ENCODE measurements around the gene TDP2. TPM values are rescaled to one million over a fixed set of nuclear protein-coding genes. Genes with fewer than 3 reads are reported as not detected.
"Not testable (repeated sequence)": the region's sequence is repeated elsewhere in the genome, so short reads cannot be mapped to it uniquely, and the experiment has no call there.

The TDP2 gene
- total RNA-seq (2014; rRNA removed; shearing (Covaris generic)) = 23.4 and 23.6 TPM in 2 replicates

GRCh38 chr6:24666641-24667377 is at the start of gene TDP2, which contains the start of gene ACOT13:
Gene TDP2 (minus strand): TSS chr6:24666899. CDS start chr6:24666862, 37 bp downstream.
Gene ACOT13 (plus strand): TSS chr6:24667077. CDS start chr6:24667264, 187 bp downstream.
- no peaks in the 10 kb centered on the region for H3K27me3 ChIP-seq (replicated peaks)
- peaks cover 32% of the 10 kb centered on the region for H3K36me3 ChIP-seq
- H3K4me1 ChIP-seq (replicated peaks) = peaks cover 13% of the 10 kb centered on the region
- H3K27ac ChIP-seq = peak within 1 kb of the TSS; percentile 60
- DNase-seq (ENCODE audit: low read depth in 1 of 2, low spot score in 2 of 2) = peak; percentile 97
- no peaks in the 10 kb centered on the region for H3K9me3 ChIP-seq (replicated peaks)
- peak within 1 kb of the TSS; percentile 69 for H3K4me3 ChIP-seq

DNA sequence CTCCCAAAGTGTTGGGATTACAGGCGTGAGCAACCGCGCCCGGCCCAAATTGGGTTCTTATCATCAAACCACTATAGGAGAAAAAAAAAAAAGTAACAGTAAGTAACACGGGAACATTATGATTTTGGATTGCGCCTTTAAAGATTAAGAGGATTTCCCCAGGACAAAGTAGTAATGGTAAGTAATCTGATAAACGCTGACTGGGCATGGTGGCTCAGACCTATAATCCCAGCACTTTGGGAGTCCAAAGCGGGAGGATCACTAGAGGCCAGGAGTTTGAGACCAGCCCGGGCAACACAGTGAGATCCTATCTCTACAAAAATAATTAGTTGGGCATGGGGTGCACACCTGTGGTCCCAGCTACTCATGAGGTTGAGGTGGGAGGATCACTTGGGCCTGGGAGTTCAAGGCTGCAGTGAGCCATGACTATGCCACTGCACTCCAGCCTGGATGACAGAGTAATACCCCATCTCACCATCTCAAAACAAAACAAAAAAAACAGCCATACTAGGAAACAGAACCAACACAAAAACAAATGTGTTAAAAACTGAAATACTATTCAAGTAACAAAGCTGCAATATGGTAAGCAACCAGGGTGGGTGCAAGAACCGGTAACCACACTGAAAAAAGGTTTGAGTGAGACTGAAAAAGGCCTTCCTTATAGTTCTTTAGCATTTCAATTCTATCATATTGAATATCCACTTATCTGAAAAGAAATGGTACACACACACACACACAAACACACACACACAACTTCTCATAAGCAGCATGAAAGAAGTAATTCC is 44.0 kb upstream of the TDP2 start:
- DNase-seq (ENCODE audit: low read depth in 1 of 2, low spot score in 2 of 2) = no peak
- no peaks in the 10 kb centered on the region for H3K4me1 ChIP-seq (replicated peaks)
- no peak overlapping the region for H3K4me3 ChIP-seq
- H3K9me3 ChIP-seq (replicated peaks) = no peaks in the 10 kb centered on the region
- peaks cover 100% of the 10 kb centered on the region for H3K36me3 ChIP-seq
- no peak overlapping the region for H3K27ac ChIP-seq
- H3K27me3 ChIP-seq (replicated peaks) = no peaks in the 10 kb centered on the region

DNA sequence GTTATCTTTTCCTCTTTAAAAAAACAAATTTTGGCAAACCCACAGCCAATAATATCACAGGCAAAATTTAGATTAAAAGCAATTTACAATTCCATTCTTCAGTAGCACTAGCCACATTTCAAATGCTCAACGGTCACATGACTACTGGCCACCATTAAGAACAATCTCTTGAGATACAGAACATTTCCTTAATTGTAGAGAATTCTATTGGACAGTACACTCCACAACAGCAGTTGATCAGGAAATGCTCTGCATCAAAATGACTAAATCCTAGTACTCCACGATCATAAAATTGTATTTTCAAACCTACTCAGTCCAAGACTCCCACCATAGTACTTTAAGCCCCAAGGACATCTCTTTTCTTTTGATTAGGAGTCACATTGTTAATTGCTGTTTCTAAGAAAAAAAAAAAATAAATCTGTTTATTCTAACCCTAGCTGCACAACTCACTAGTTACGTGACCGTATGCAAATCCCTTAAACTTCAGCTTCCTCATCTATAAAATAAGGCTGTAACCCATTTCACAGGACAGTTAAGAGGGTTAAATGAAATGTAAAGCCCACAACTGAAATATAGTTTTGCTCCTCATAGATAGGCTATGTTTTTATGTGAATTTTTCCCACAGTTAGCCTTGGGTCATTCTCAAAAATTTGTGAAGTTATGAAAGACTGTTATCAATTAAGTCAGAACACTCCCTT is 42.5 kb upstream of the TDP2 start:
- Histone ChIP-seq H3K4me3 (no peak overlapping the region), H3K27me3 (replicated peaks) (no peaks in the 10 kb centered on the region), H3K27ac (no peak overlapping the region), H3K9me3 (replicated peaks) (no peaks in the 10 kb centered on the region), H3K4me1 (replicated peaks) (no peaks in the 10 kb centered on the region), H3K36me3 (peaks cover 100% of the 10 kb centered on the region)
- no peak for DNase-seq (ENCODE audit: low read depth in 1 of 2, low spot score in 2 of 2)

DNA sequence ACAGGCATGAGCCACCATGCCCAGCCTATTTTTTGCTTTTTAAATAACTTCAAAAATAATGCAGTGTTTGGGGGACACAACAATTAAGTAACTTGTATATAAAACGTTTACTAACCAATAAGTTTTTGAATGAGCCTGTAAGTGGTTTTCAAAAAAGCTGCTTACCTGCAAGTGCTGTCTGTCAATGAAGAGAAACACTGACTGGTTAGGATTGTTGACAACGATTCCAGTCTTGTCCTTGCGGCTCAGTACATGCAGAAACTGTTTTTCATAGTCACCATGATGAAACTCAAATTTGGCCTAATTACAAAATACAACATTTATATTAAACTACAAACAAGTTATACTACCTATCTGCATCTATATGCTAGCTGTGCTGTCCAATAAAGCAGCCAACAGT is 41.9 kb upstream of the TDP2 start:
- Histone ChIP-seq H3K36me3 (peaks cover 100% of the 10 kb centered on the region), H3K27me3 (replicated peaks) (no peaks in the 10 kb centered on the region), H3K4me1 (replicated peaks) (no peaks in the 10 kb centered on the region), H3K4me3 (no peak overlapping the region), H3K9me3 (replicated peaks) (no peaks in the 10 kb centered on the region), H3K27ac (no peak overlapping the region)
- DNase-seq (ENCODE audit: low read depth in 1 of 2, low spot score in 2 of 2) = no peak

DNA sequence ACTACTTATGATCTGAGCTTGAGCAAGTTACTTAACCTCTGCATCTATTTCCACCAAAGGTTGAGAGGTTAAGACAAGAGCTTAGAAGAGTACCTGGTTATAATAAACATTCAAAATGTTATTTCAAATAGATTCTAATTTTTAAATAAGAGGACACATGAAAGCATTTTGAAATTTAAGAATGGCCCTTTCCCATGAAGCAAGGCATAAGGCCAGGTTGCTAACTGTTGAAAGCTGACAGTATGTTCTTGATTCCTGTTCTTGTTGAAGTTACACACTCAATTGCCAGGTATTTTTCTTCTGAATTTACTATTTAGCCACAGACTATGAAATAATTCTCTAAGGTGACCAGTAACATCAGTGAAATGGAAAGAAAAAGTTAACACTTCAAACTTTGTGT is 37.8 kb upstream of the TDP2 start:
- H3K27ac ChIP-seq = no peak overlapping the region
- DNase-seq (ENCODE audit: low read depth in 1 of 2, low spot score in 2 of 2) = no peak
- no peak overlapping the region for H3K4me3 ChIP-seq
- H3K36me3 ChIP-seq = peaks cover 78% of the 10 kb centered on the region
- no peaks in the 10 kb centered on the region for H3K27me3 ChIP-seq (replicated peaks)
- H3K9me3 ChIP-seq (replicated peaks) = no peaks in the 10 kb centered on the region
- H3K4me1 ChIP-seq (replicated peaks) = no peaks in the 10 kb centered on the region

DNA sequence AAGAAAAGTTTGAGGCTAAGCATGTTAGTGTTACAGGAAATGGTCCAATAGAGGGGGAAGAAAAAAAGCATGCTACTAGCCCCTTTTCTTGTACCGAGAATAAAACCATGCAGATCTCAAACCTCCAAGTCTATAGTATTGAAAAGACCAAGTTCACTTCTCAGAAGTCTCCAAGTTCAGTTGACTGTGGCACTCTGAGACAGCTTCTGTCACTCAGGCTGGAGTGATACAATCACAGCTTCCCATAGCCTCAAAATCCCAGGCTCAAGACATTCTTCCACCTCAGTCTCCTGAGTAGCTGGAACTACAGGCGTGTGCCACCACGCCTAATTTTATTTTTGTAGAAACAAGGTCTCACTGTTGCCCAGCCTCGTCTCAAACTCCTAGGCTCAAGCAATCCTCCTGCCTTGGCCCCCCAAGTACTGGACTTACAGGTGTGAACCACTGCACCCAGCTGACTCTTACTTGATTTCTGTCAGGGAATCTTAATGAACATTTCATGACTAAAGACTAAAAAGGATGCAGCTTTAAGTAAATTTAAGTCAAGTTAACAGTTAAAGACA is 36.1 kb upstream of the TDP2 start:
- H3K27ac ChIP-seq = no peak overlapping the region
- peaks cover 62% of the 10 kb centered on the region for H3K36me3 ChIP-seq
- no peak overlapping the region for H3K4me3 ChIP-seq
- no peaks in the 10 kb centered on the region for H3K9me3 ChIP-seq (replicated peaks)
- no peaks in the 10 kb centered on the region for H3K4me1 ChIP-seq (replicated peaks)
- H3K27me3 ChIP-seq (replicated peaks) = no peaks in the 10 kb centered on the region
- DNase-seq (ENCODE audit: low read depth in 1 of 2, low spot score in 2 of 2) = no peak

- peaks cover 31% of the 10 kb centered on the region for H3K36me3 ChIP-seq
- no peak for DNase-seq (ENCODE audit: low read depth in 1 of 2, low spot score in 2 of 2)
- H3K9me3 ChIP-seq (replicated peaks) = no peaks in the 10 kb centered on the region
- H3K4me1 ChIP-seq (replicated peaks) = no peaks in the 10 kb centered on the region
- no peak overlapping the region for H3K27ac ChIP-seq
- H3K27me3 ChIP-seq (replicated peaks) = no peaks in the 10 kb centered on the region
- no peak overlapping the region for H3K4me3 ChIP-seq
Measured at GRCh38 chr6:24699521-24700359, 33.0 kb upstream of the TDP2 start.

DNA sequence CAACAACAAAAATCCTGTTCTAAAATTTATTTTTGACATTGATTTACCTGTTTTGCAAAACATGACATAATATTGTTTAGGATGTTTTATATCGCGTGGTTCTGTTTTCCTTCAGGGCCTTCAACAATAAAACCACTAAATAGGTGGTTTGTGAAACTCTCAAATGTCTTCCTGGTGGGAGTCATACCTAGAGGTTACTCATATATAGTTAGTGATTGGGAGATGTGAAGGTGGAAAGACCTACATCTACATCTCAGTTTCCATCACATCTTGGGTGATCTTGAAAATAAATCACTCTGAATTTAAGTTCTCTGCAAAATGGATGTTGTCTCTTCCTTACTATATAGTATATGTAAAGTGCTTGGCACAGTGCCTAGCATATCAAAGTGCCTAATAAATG is 29.4 kb upstream of the TDP2 start:
- H3K9me3 ChIP-seq (replicated peaks) = no peaks in the 10 kb centered on the region
- no peak overlapping the region for H3K27ac ChIP-seq
- no peak overlapping the region for H3K4me3 ChIP-seq
- H3K36me3 ChIP-seq = no peaks in the 10 kb centered on the region
- H3K4me1 ChIP-seq (replicated peaks) = no peaks in the 10 kb centered on the region
- DNase-seq (ENCODE audit: low read depth in 1 of 2, low spot score in 2 of 2) = no peak
- no peaks in the 10 kb centered on the region for H3K27me3 ChIP-seq (replicated peaks)

DNA sequence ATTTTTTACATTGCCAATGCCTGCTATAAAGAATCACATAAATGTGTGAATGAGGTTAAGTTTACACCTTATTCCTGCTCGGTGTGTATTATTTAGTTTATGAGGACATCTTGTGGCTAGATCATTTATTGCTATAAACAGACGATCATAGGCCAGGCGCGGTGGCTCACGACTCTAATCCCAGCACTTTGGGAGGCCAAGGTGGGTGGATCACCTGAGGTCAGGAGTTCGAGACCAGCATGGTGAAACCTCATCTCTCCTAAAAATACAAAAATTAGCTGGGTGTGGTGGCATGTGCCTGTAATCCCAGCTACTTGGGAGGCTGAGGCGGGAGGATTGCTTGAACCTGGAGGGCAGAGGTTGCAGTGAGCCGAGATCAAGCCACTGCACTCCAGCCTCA is 28.9 kb upstream of the TDP2 start:
- not testable (repeated sequence) for H3K4me3 ChIP-seq; H3K36me3 ChIP-seq; H3K27me3 ChIP-seq (replicated peaks); H3K4me1 ChIP-seq (replicated peaks); H3K9me3 ChIP-seq (replicated peaks); H3K27ac ChIP-seq
- DNase-seq (ENCODE audit: low read depth in 1 of 2, low spot score in 2 of 2) = peak in 1 of 2 experiments; percentile 23

- H3K9me3 ChIP-seq (replicated peaks) = no peaks in the 10 kb centered on the region
- no peaks in the 10 kb centered on the region for H3K36me3 ChIP-seq
- no peak overlapping the region for H3K27ac ChIP-seq
- H3K4me1 ChIP-seq (replicated peaks) = no peaks in the 10 kb centered on the region
- H3K4me3 ChIP-seq = no peak overlapping the region
- no peaks in the 10 kb centered on the region for H3K27me3 ChIP-seq (replicated peaks)
- DNase-seq (ENCODE audit: low read depth in 1 of 2, low spot score in 2 of 2) = no peak
Measured at GRCh38 chr6:24694198-24694597, 27.5 kb upstream of the TDP2 start.

- H3K27me3 ChIP-seq (replicated peaks) = no peaks in the 10 kb centered on the region
- no peaks in the 10 kb centered on the region for H3K36me3 ChIP-seq
- no peaks in the 10 kb centered on the region for H3K4me1 ChIP-seq (replicated peaks)
- H3K9me3 ChIP-seq (replicated peaks) = no peaks in the 10 kb centered on the region
- no peak overlapping the region for H3K27ac ChIP-seq
- DNase-seq (ENCODE audit: low read depth in 1 of 2, low spot score in 2 of 2) = no peak
- no peak overlapping the region for H3K4me3 ChIP-seq
Measured at GRCh38 chr6:24692848-24693592, 26.3 kb upstream of the TDP2 start.

DNA sequence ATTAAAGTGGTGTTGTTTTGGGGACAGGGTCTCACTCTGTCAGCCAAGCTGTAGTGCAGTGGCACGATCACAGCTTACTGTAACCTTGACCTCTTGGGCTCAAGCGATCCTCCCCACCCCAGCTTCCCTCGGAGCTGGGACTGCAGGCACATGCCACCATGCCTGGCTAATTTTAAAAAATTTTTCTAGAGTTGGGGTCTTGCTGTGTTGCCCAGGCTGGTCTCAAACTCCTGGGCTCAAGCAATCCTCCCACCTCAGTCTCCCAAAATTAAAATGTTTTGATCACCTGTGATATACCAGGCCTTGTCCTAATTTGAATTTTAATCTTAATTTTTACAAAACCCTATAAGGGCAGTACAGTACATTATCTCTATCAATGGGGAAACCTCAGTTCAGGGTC is 25.7 kb upstream of the TDP2 start:
- Histone ChIP-seq H3K27me3 (replicated peaks) (no peaks in the 10 kb centered on the region), H3K4me1 (replicated peaks) (no peaks in the 10 kb centered on the region), H3K36me3 (no peaks in the 10 kb centered on the region), H3K4me3 (no peak overlapping the region), H3K27ac (no peak overlapping the region), H3K9me3 (replicated peaks) (no peaks in the 10 kb centered on the region)
- no peak for DNase-seq (ENCODE audit: low read depth in 1 of 2, low spot score in 2 of 2)
